Measurements from ENCODE around the gene REL. TPM values are rescaled to one million over a fixed set of nuclear protein-coding genes. Genes with fewer than 3 reads are reported as not detected.
"Not testable (repeated sequence)": the region's sequence is repeated elsewhere in the genome, so short reads cannot be mapped to it uniquely, and the experiment has no call there.

Gene REL
- total RNA-seq, 1 donor from 2014 or later, result 2.4 TPM

DNA sequence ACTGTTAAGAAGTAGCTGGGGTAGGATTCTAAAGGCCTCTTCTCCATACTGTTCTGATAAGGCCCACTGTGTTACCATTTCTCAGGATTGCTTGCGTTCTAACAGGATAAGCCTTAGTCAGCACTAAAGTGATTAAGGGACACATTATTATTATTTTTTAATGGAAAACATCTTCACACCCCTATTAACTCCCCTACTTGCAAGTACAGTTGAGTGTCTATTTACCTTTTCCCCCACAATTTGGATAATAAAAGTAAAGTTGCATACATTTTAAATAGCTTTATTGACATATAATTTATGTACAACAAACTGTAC lies 9.0 kb downstream of the REL start:
- DNase-seq (ENCODE audit: low read depth), result no peak
- H3K4me3 ChIP-seq (ENCODE audit: low read depth, low read length), result no peak overlapping the region
- TF ChIP-seq, protein P1, sequence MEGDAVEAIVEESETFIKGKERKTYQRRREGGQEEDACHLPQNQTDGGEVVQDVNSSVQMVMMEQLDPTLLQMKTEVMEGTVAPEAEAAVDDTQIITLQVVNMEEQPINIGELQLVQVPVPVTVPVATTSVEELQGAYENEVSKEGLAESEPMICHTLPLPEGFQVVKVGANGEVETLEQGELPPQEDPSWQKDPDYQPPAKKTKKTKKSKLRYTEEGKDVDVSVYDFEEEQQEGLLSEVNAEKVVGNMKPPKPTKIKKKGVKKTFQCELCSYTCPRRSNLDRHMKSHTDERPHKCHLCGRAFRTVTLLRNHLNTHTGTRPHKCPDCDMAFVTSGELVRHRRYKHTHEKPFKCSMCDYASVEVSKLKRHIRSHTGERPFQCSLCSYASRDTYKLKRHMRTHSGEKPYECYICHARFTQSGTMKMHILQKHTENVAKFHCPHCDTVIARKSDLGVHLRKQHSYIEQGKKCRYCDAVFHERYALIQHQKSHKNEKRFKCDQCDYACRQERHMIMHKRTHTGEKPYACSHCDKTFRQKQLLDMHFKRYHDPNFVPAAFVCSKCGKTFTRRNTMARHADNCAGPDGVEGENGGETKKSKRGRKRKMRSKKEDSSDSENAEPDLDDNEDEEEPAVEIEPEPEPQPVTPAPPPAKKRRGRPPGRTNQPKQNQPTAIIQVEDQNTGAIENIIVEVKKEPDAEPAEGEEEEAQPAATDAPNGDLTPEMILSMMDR (conservative IDR thresholded peaks at IDR 0.05; ENCODE audit: low read depth, low read length), result no peak

GRCh38 chr2:60891180-60891579 lies 9.8 kb downstream of the REL start:
- no peak for DNase-seq (ENCODE audit: low read depth)
- TF ChIP-seq, protein P1 (conservative IDR thresholded peaks at IDR 0.05; ENCODE audit: low read depth, low read length), result no peak
- no peak overlapping the region for H3K4me3 ChIP-seq (ENCODE audit: low read depth, low read length)

DNA sequence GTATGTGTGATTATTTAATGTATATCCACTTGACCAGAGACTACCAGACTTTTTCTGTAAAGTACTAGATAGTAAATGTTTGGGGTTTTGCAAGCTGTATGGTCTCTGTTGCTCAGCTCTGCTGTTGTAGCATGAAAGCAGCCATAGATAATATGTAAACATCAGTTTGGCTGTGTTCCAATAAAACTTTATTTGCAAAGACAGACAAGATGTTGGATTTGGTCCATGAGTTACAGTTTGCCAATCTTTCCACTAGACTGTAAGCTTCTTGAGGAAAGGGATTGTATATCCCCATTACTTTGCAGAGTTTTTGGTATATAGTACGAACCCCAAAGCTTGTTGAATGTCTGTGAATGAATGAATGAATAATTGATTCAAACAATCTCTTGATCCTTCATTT lies 17.2 kb downstream of the REL start:
- no peak for DNase-seq (ENCODE audit: low read depth)
- TF ChIP-seq, protein P1 (conservative IDR thresholded peaks at IDR 0.05; ENCODE audit: low read depth, low read length), result no peak

DNA sequence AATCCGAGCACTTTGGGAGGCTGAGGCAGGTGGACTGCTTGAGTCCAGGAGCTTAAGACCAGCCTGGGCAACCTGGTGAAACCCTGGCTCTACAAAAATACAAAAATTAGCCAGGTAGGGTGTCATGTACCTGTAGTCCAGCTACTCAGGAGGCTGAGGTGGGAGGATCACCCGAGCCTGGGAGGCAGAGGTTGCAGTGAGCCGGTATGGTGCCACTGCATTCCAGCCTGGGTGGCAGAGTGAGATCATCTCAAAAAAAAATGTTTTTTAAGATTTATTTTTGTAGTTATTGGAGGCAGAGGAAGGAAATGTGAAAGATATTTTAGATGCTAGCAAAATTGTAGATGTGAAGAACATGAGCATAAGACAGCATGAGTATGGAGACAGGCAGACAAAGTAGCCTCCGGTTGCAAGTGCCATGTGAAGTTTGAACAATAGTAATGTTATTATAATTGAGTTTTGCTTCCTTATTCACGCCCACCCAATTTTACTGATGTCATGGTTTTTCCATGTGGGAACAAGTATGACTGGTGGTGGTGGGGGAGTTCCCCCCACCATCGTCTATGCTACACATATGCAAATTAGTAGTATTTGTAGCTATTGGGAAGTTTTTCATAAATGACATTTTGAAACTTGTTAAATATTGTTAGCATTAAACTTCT lies 18.0 kb downstream of the REL start:
- DNase-seq (ENCODE audit: low read depth), result no peak
- H3K4me3 ChIP-seq (ENCODE audit: low read depth, low read length), result no peak overlapping the region
- TF ChIP-seq, protein P1 (conservative IDR thresholded peaks at IDR 0.05; ENCODE audit: low read depth, low read length), result no peak

More for the DNA sequence above, 17.2 kb downstream of the REL start:
- H3K4me3 ChIP-seq (ENCODE audit: low read depth, low read length), result no peak overlapping the region

- no peak for DNase-seq (ENCODE audit: low read depth)
- TF ChIP-seq, protein P1 (conservative IDR thresholded peaks at IDR 0.05; ENCODE audit: low read depth, low read length), result no peak
Measured at GRCh38 chr2:60899892-60900249, 18.5 kb downstream of the REL start.

DNA sequence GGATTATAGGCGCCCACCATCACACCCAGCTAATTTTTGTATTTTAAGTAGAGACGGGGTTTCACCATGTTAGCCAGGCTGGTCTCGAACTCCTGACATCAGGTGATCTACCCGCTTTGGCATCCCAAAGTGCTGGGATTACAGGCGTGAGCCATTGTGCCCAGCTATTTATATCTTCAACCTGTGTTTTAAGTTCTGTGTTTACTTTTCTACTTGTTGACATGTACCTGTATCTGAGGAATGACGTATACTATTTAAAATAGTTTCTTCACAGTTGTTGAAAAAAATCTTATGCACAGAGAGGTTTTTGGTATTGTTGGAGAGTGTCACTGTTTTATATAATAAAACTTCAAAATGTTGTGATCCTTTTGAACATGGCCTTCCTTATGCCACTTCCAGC lies 19.9 kb downstream of the REL start:
- not testable (repeated sequence) for DNase-seq (ENCODE audit: low read depth); H3K4me3 ChIP-seq (ENCODE audit: low read depth, low read length)

More at GRCh38 chr2:60899892-60900249, 18.5 kb downstream of the REL start:
- H3K4me3 ChIP-seq (ENCODE audit: low read depth, low read length), result no peak overlapping the region

DNA sequence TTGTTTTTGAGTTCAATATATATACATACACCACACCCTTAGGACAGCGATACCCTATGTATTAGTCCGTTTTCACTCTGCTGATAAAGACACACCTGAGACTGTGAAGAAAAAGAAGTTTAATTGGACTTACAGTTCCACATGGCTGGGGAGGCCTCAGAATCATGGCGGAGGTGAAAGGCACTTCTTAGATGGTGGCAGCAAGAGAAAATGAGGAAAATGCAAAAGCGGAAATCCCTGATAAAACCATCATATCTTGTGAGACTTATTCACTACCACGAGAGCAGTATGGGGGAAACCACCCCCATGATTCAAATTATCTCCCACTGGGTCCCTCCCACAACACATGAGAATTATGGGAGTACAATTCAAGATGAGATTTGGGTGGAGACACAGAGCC lies 24.5 kb downstream of the REL start:
- not testable (repeated sequence) for DNase-seq (ENCODE audit: low read depth); H3K4me3 ChIP-seq (ENCODE audit: low read depth, low read length)

GRCh38 chr2:60906395-60906794 lies 25.0 kb downstream of the REL start:
- no peak for DNase-seq (ENCODE audit: low read depth)
- H3K4me3 ChIP-seq (ENCODE audit: low read depth, low read length), result no peak overlapping the region
- TF ChIP-seq, protein P1 (conservative IDR thresholded peaks at IDR 0.05; ENCODE audit: low read depth, low read length), result no peak

Measured in epithelial cell of proximal tubule (primary cell).